ENCODE data around the gene MAML3.

MAML3 gene

DNA sequence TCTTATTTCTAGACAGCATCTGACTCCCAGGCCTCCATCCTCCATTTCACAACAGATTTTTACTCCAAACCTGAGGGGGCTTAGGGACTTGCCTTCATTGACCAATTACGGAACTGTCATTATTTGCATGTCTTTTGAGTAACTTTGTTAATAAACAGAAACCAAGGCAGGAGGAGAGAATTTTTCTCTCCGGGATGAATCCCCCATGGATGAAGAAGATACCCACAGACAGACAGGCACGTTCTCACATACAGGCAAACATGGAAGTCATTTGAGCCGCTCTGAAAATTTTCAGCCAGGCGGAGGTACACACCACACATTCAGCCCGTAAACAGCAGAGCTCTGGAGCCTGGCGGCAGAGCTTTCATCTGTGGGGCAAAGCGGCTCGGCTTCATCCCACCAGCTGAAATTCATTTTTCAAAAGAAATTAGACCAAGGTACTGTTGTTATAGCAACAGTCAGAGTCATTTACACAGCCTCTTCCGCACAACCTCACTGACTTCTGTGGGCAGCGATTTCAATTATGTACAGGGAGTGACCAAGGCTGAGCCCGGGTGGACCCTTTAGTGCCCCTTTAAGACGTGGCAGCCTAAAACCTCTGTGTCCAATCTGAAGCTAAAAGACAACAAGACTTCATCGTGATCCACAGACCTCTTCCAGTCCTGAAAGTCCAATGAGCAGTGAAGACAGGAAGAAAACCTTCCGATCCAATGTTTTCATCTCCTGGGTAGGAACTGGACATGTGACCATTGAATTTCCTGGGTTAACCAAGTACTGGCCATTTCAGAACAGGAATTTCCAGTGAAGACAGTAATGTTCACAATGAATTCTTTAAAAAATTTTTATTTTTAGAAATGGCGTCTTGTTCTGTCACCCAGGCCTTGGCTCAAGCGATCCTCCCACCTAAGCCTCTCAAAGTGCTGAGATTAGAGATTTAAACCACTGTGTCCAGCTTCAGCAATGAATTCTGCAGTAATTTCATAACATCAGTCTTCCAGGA is 251.4 kb downstream of the MAML3 start:
- Histone ChIP-seq H3K4me3 (ENCODE audit: low read length in 2 of 2) (peak overlapping the region; percentile 7 to 46), H3K9me3 (ENCODE audit: control insufficient read depth in 2 of 2, low read length in 2 of 2) (no peaks in the 10 kb centered on the region), H3K27ac (ENCODE audit: low read depth in 2 of 2, low read length in 2 of 2) (no peak overlapping the region), H3K4me1 (ENCODE audit: control insufficient read depth in 2 of 2, insufficient read depth in 2 of 2, low read length in 2 of 2) (no peaks in the 10 kb centered on the region), H3K27me3 (ENCODE audit: control insufficient read depth in 2 of 2, insufficient read depth in 2 of 2, low read length in 2 of 2) (no peaks in the 10 kb centered on the region), H3K36me3 (ENCODE audit: control insufficient read depth in 2 of 2, insufficient read depth in 2 of 2, low read length in 2 of 2) (no peaks in the 10 kb centered on the region), H3K9ac (ENCODE audit: low read depth in 1 of 2, low read length in 2 of 2) (no peak overlapping the region)

DNA sequence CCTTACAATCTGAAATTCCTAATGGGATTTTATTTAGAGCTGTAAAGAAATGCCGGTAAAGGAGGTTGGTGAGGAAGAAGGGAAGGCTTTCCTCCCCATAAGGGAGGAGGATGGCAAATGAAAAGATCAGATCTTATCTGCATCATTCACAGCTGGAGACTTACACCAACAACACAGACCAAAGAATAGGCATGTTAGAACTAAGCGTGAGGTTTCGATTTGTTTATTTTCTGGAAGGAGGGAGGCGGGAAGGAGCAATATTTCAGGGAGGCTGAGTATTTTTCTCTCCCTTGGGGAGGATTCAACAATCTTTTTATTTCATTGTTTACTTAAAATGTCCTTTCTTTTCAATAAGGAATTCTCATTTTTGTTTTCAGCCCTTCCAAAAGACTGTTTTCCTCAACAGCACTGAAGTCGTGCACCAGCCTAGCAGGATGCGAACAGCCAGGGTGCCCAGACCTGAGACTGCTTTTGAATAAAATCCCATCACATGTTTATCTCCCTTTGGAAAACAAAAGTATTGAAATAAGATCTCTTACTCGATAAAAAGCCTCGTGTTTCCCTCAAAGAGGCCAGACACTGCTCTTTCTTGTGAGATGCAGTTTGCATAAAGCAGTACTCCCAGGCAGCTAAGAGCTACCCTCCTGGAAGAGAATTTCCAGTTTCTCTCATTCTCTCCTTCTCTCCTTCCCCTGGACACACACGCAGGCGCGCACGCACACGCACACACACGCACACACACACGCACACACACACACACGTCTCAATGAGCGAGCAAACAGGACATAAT is 252.3 kb downstream of the MAML3 start:
- peak overlapping the region; percentile 7 to 46 for H3K4me3 ChIP-seq (ENCODE audit: low read length in 2 of 2)
- H3K4me1 ChIP-seq (ENCODE audit: control insufficient read depth in 2 of 2, insufficient read depth in 2 of 2, low read length in 2 of 2) = no peaks in the 10 kb centered on the region
- no peak overlapping the region for H3K9ac ChIP-seq (ENCODE audit: low read depth in 1 of 2, low read length in 2 of 2)
- no peaks in the 10 kb centered on the region for H3K27me3 ChIP-seq (ENCODE audit: control insufficient read depth in 2 of 2, insufficient read depth in 2 of 2, low read length in 2 of 2)
- no peaks in the 10 kb centered on the region for H3K36me3 ChIP-seq (ENCODE audit: control insufficient read depth in 2 of 2, insufficient read depth in 2 of 2, low read length in 2 of 2)
- no peaks in the 10 kb centered on the region for H3K9me3 ChIP-seq (ENCODE audit: control insufficient read depth in 2 of 2, low read length in 2 of 2)
- no peak overlapping the region for H3K27ac ChIP-seq (ENCODE audit: low read depth in 2 of 2, low read length in 2 of 2)

DNA sequence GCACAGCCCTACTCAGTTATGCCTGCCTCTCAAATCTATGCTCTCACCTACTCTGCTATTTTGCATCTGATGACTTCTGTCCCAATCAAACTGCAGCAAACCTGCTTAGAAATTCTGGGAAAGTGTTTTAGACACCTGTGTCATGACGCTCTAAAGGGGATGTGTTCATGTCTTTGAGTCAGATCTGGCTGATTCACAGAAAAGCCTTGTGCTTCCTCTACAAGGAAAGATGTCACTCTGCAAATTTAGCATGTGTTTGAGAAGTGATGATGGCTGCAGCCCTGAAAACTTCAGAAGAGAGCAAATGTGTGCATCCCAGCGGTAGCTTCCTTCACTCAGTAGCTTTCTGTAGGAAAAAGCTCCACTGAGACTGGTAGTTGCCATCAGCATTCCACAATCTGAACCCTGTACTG is 253.0 kb downstream of the MAML3 start:
- no peaks in the 10 kb centered on the region for H3K4me1 ChIP-seq (ENCODE audit: control insufficient read depth in 2 of 2, insufficient read depth in 2 of 2, low read length in 2 of 2)
- no peak overlapping the region for H3K9ac ChIP-seq (ENCODE audit: low read depth in 1 of 2, low read length in 2 of 2)
- no peak overlapping the region for H3K4me3 ChIP-seq (ENCODE audit: low read length in 2 of 2)
- H3K27ac ChIP-seq (ENCODE audit: low read depth in 2 of 2, low read length in 2 of 2) = no peak overlapping the region
- no peaks in the 10 kb centered on the region for H3K27me3 ChIP-seq (ENCODE audit: control insufficient read depth in 2 of 2, insufficient read depth in 2 of 2, low read length in 2 of 2)
- H3K9me3 ChIP-seq (ENCODE audit: control insufficient read depth in 2 of 2, low read length in 2 of 2) = no peaks in the 10 kb centered on the region
- H3K36me3 ChIP-seq (ENCODE audit: control insufficient read depth in 2 of 2, insufficient read depth in 2 of 2, low read length in 2 of 2) = no peaks in the 10 kb centered on the region

DNA sequence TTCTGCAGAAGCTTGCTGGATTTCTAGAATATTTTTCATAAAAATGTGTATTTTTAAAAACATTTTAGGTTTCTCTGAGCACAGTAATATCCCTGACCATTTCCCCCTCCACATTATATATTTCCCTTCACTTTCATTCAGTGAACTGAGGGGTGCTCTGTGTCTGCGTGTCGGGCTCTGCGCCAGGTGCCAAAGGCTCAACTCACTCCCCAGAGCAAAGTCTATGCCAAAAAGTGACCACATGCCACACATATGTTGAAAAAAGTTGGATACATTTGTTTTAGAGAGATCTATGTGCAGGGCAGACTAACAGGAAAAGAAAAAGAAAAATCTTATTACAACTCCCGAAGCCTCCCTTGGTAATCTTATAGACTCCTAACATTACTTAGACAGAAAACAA is 254.6 kb downstream of the MAML3 start:
- Histone ChIP-seq H3K36me3 (ENCODE audit: control insufficient read depth in 2 of 2, insufficient read depth in 2 of 2, low read length in 2 of 2) (no peaks in the 10 kb centered on the region), H3K4me1 (ENCODE audit: control insufficient read depth in 2 of 2, insufficient read depth in 2 of 2, low read length in 2 of 2) (no peaks in the 10 kb centered on the region), H3K9me3 (ENCODE audit: control insufficient read depth in 2 of 2, low read length in 2 of 2) (no peaks in the 10 kb centered on the region), H3K27me3 (ENCODE audit: control insufficient read depth in 2 of 2, insufficient read depth in 2 of 2, low read length in 2 of 2) (no peaks in the 10 kb centered on the region), H3K4me3 (ENCODE audit: low read length in 2 of 2) (no peak overlapping the region), H3K27ac (ENCODE audit: low read depth in 2 of 2, low read length in 2 of 2) (no peak overlapping the region), H3K9ac (ENCODE audit: low read depth in 1 of 2, low read length in 2 of 2) (no peak overlapping the region)

DNA sequence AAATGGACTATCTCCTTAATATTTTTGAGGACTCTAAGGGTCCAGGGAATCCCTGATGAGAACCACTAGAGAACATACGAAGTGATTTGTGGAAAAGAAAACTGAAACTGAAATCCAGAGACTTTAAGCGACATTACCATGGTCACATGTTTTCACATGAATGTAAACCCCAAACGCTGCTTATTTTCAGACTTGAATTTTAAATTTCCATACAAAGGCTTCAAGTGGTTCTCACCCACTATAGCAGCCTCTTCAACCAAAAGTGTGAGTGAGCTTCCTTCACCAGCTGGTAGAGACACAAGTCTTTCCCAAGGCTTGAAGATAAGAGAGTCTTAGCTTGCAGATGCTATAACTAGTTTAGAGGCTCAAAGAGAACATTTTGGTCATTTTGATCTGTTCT is 255.7 kb downstream of the MAML3 start:
- Histone ChIP-seq H3K27me3 (ENCODE audit: control insufficient read depth in 2 of 2, insufficient read depth in 2 of 2, low read length in 2 of 2) (no peaks in the 10 kb centered on the region), H3K4me1 (ENCODE audit: control insufficient read depth in 2 of 2, insufficient read depth in 2 of 2, low read length in 2 of 2) (no peaks in the 10 kb centered on the region), H3K36me3 (ENCODE audit: control insufficient read depth in 2 of 2, insufficient read depth in 2 of 2, low read length in 2 of 2) (no peaks in the 10 kb centered on the region), H3K27ac (ENCODE audit: low read depth in 2 of 2, low read length in 2 of 2) (no peak overlapping the region), H3K9ac (ENCODE audit: low read depth in 1 of 2, low read length in 2 of 2) (no peak overlapping the region), H3K9me3 (ENCODE audit: control insufficient read depth in 2 of 2, low read length in 2 of 2) (no peaks in the 10 kb centered on the region), H3K4me3 (ENCODE audit: low read length in 2 of 2) (peak overlapping the region in 1 of 2 donors; percentile 38)

DNA sequence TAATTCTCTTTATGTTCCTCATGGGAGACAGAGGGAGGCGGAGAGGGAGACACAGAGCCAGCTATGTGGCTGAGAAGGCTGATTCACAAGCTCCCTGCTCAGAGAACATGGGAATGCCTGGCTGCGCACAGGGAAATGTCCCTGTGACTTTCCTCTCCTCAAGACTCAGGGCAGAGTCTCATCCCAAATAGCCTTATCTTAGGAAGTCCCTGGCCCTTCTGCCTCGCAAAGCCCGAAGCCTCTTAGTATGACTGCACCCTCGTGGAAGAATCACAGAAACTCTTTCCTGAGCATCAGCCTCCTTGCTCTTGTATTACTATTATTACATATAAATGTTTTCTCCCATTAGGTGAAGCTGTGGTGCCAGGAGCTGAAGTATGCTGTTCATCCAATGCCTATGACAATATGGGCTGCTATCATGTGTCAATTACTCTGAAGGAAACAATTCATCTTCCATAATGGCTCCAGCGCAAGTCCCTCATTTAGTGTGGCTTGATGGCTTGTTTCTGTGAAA is 257.8 kb downstream of the MAML3 start:
- Histone ChIP-seq H3K36me3 (ENCODE audit: control insufficient read depth in 2 of 2, insufficient read depth in 2 of 2, low read length in 2 of 2) (no peaks in the 10 kb centered on the region), H3K4me3 (ENCODE audit: low read length in 2 of 2) (no peak overlapping the region), H3K27me3 (ENCODE audit: control insufficient read depth in 2 of 2, insufficient read depth in 2 of 2, low read length in 2 of 2) (no peaks in the 10 kb centered on the region), H3K4me1 (ENCODE audit: control insufficient read depth in 2 of 2, insufficient read depth in 2 of 2, low read length in 2 of 2) (no peaks in the 10 kb centered on the region), H3K9ac (ENCODE audit: low read depth in 1 of 2, low read length in 2 of 2) (no peak overlapping the region), H3K27ac (ENCODE audit: low read depth in 2 of 2, low read length in 2 of 2) (no peak overlapping the region), H3K9me3 (ENCODE audit: control insufficient read depth in 2 of 2, low read length in 2 of 2) (no peaks in the 10 kb centered on the region)

DNA sequence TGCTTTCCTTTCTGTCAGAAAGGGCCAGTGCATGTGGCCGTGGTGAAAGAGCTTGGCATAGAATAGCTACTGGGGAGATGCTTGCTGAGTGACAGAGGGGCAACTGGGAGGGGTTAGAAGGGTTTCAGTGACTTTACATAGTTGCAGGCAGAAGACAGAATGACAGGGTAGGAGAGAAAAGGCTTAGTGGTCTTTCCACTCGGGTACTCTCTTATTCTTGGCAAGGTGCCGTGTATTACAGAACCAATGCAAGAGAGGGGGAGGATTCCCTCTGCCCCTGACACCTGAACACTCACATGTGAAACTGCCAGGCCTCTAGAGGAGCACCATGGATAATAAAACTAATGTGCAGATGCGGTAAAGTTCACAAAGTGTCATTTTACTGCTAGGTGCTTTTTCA is 260.2 kb downstream of the MAML3 start:
- Histone ChIP-seq H3K27ac (ENCODE audit: low read depth in 2 of 2, low read length in 2 of 2) (no peak overlapping the region), H3K9ac (ENCODE audit: low read depth in 1 of 2, low read length in 2 of 2) (no peak overlapping the region)

DNA sequence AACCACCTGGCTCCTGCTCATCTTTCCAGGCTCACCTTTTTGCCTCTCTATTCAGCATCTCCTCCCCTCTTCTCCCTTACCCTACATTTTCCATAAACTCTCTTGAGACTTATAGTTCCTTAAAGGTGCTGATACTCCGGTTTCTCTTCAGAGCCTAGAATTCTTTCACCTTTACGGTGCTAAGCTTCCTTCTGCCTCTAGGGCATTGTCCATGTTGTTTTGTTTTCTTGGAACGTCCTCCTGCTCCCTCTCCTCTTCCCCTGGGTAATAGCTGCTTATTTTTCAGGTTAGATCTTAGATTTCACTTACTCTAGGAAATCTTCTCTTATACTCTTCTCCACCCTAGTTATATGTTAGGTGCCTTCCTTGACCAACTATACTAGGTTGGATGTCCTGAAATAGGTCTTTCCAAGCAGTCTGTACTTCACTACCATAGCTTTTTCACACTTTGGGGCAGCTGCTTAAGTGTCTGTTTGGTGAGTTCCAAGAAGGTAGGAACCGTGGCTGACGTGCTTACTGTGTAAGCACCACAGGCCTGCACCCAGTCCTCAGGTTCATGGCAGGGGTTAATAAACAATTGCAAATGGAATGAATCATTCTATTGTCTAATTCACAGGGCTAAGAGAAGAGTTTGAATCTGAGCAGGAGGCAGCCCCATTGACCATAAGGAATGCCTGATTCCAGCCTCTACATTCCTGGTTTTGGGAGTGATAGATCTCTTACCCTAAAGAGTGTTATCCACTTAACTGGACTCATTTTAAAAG is 260.8 kb downstream of the MAML3 start:
- no peak overlapping the region for H3K9ac ChIP-seq (ENCODE audit: low read depth in 1 of 2, low read length in 2 of 2)
- H3K27ac ChIP-seq (ENCODE audit: low read depth in 2 of 2, low read length in 2 of 2) = no peak overlapping the region
- H3K4me1 ChIP-seq (ENCODE audit: control insufficient read depth in 2 of 2, insufficient read depth in 2 of 2, low read length in 2 of 2) = no peaks in the 10 kb centered on the region
- peaks cover 4 to 6% of the 10 kb centered on the region in 2 donors for H3K36me3 ChIP-seq (ENCODE audit: control insufficient read depth in 2 of 2, insufficient read depth in 2 of 2, low read length in 2 of 2)
- H3K27me3 ChIP-seq (ENCODE audit: control insufficient read depth in 2 of 2, insufficient read depth in 2 of 2, low read length in 2 of 2) = no peaks in the 10 kb centered on the region
- no peak overlapping the region for H3K4me3 ChIP-seq (ENCODE audit: low read length in 2 of 2)
- H3K9me3 ChIP-seq (ENCODE audit: control insufficient read depth in 2 of 2, low read length in 2 of 2) = no peaks in the 10 kb centered on the region

More for the DNA sequence above, 260.2 kb downstream of the MAML3 start:
- H3K27me3 ChIP-seq (ENCODE audit: control insufficient read depth in 2 of 2, insufficient read depth in 2 of 2, low read length in 2 of 2) = no peaks in the 10 kb centered on the region
- H3K36me3 ChIP-seq (ENCODE audit: control insufficient read depth in 2 of 2, insufficient read depth in 2 of 2, low read length in 2 of 2) = peaks cover 4 to 6% of the 10 kb centered on the region in 2 donors
- no peaks in the 10 kb centered on the region for H3K4me1 ChIP-seq (ENCODE audit: control insufficient read depth in 2 of 2, insufficient read depth in 2 of 2, low read length in 2 of 2)
- no peak overlapping the region for H3K4me3 ChIP-seq (ENCODE audit: low read length in 2 of 2)
- no peaks in the 10 kb centered on the region for H3K9me3 ChIP-seq (ENCODE audit: control insufficient read depth in 2 of 2, low read length in 2 of 2)

DNA sequence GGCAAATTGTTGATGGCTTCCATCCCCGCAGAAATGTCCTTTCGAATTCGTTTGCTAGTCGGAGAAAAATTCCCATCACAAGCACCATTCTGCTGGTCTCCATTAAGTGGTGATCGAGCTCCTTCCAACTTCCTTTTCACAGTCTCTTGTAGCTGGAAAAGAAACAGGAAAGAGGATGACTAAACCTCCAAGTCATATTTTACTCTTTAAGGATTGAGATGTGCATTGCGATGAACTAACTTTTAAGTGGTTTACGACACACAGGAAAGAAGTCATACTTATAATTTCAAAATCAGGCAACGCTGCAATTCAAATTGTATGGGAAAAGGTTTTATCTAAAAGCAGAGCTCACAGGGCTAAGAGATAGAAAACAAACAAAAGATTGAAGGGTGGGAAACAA is 263.2 kb downstream of the MAML3 start:
- H3K27ac ChIP-seq (ENCODE audit: low read depth in 2 of 2, low read length in 2 of 2) = no peak overlapping the region
- H3K36me3 ChIP-seq (ENCODE audit: control insufficient read depth in 2 of 2, insufficient read depth in 2 of 2, low read length in 2 of 2) = peaks cover 4 to 6% of the 10 kb centered on the region in 2 donors

More for the DNA sequence above, 263.2 kb downstream of the MAML3 start:
- Histone ChIP-seq H3K27me3 (ENCODE audit: control insufficient read depth in 2 of 2, insufficient read depth in 2 of 2, low read length in 2 of 2) (no peaks in the 10 kb centered on the region), H3K4me1 (ENCODE audit: control insufficient read depth in 2 of 2, insufficient read depth in 2 of 2, low read length in 2 of 2) (peaks cover 0 to 6% of the 10 kb centered on the region in 2 donors), H3K9ac (ENCODE audit: low read depth in 1 of 2, low read length in 2 of 2) (no peak overlapping the region), H3K9me3 (ENCODE audit: control insufficient read depth in 2 of 2, low read length in 2 of 2) (no peaks in the 10 kb centered on the region), H3K4me3 (ENCODE audit: low read length in 2 of 2) (no peak overlapping the region)
